ENCODE measurements around the gene SIN3A. TPM values are rescaled to one million over a fixed set of nuclear protein-coding genes. Genes with fewer than 3 reads are reported as not detected.
"Not testable (repeated sequence)": the region's sequence is repeated elsewhere in the genome, so short reads cannot be mapped to it uniquely, and the experiment has no call there.

SIN3A gene
- total RNA-seq, 2 experiments from 2014 or later, result 85.9 to 86.7 TPM

DNA sequence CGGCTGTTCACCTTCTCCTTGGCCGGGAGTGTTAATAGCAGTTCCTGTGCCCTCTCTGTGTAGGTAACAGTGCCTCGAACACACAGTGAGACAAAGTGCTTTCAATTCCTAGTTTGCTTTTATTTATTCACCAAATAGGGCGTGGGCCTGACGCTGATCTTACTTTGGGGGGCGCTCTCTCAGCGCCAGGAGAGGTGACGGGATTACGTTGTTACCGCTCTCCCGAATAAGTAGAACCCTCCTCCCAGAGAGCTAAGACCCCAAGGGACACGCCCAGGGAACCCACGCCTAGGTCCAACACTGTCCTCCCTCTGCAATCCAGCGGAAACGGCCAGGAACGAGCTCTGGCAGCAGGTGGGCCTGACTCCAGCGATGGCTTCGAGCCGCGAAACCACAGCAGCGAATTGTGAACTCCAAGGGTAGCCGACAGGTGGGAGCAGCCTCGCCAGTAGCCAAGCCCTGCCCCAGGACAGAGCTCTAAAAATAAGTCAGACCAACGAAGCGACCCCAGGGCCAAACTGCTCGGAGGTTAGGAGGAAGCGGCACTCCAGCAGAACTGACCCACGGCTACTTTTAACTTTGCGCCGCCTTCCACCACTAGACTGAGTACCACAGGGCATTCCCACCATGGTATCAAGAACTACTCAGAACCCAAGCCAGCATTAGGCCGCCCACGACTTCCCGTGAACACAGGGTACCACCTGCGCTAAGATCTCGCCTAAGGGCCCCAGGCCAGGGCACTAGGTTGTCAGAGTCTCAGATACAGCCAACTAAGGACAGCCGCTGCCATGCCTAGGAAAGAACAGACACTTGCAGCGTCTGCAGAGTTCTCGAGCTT lies 1.6 kb upstream of the SIN3A start:
- POLR2A ChIA-PET, result interaction anchor here (0.7 to 6.3 kb wide), 6 partner anchors 60 to 194 kb away, joined by 3 to 79 read pairs (median 12); partner anchors contain the start of genes IMP3, MAN2C1, PTPN9 and SNUPN
- CTCF ChIA-PET, result interaction anchor here (1.0 to 1.7 kb wide), 4 partner anchors 85 to 187 kb away, joined by 3 to 12 read pairs (median 4); partner anchors contain the start of genes IMP3 and PTPN9

DNA sequence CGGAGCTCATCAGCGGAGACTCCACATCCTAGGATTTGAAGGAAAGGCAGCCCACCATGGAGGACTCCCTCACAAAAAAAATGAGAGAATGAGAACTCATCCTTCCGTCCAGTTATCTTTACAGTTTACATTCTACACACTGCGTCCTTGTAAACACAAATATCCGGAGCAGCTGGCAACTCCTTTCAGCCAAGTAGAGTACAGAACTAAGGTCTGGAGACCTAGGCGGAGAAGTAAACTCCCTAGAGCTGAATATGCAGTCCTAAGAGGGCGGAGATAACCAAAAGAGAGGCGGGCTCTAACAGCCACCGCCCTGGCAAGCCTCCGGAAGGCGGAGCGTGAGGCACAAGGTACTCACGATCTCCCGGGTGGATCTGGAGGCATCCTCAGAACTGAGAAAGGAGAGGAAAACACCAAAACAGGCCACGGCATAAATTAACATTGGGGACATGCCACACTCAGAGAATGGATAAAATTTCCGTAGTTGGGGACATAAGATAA lies 924 bp upstream of the SIN3A start:
- CTCF ChIA-PET, result interaction anchor here (0.6 to 1.7 kb wide), 4 partner anchors 11 to 126 kb away, joined by 3 to 6 read pairs (median 5); partner anchors contain the start of gene PTPN9
- POLR2A ChIA-PET, result interaction anchor here (1.0 to 6.3 kb wide), 7 partner anchors 84 to 991 kb away, joined by 4 to 79 read pairs (median 10); partner anchors contain the start of genes IMP3, MAN2C1, PTPN9 and SNUPN

GRCh38 chr15:75451202-75451673 lies 252 bp downstream of the SIN3A start:
- ChIA-PET POLR2A (interaction anchor here (0.6 to 6.3 kb wide), 10 partner anchors 19 to 1323 kb away, joined by 3 to 79 read pairs (median 4); partner anchors contain the start of genes IMP3, MAN2C1 and SNX33), CTCF (interaction anchor here (0.6 to 1.7 kb wide), 4 partner anchors 83 to 127 kb away, joined by 3 to 6 read pairs (median 4); partner anchors contain the start of gene PTPN9)

GRCh38 chr15:75450307-75451201 lies 936 bp downstream of the SIN3A start:
- ChIA-PET POLR2A (interaction anchor here (0.7 to 6.3 kb wide), 4 partner anchors 46 to 197 kb away, joined by 3 to 79 read pairs (median 39); partner anchors contain the start of genes IMP3, MAN2C1 and SNX33), CTCF (interaction anchor here (0.7 to 2.0 kb wide), 4 partner anchors 58 to 101 kb away, joined by 3 to 7 read pairs (median 4); partner anchors contain the start of gene MAN2C1)

DNA sequence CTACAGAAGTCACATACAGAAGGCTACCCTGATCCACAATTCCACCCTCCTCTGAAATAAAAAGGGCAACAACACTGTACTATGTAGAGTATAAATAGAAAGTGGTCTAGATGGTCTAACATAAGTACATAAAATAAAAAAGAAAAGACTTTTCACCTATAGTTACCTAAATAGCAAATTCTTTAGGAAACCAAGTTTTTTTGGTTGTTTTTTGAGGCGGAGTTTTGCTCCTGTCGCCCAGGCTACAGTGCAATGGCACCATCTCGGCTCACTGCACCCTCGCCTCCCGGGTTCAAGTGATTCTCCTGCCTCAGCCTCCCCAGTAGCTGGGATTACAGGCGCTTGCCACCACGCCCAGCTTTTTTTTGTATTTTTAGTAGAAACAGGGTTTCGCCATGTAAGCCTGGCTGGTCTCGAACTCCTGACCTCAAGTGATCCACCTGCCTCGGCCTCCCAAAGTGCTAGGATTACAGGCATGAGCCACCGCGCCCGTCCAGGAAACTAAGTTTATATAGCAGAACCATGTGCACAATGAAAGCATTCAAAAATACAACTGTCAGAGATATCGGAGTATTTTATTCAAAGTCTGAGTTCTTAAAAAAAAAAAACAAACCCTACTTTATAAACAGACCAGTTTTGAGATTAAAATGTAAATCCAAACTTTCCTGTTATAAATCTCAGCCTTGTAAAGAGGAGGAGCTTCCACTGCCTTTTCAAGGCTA lies 1.7 kb downstream of the SIN3A start:
- ChIA-PET POLR2A (interaction anchor here (0.7 kb wide), 1 partner anchor 45 kb away, joined by 3 read pairs; no protein-coding TSS in a partner anchor), CTCF (interaction anchor here (0.7 to 2.0 kb wide), 2 partner anchors 58 to 81 kb away, joined by 3 to 7 read pairs; partner anchors contain the start of gene MAN2C1)

DNA sequence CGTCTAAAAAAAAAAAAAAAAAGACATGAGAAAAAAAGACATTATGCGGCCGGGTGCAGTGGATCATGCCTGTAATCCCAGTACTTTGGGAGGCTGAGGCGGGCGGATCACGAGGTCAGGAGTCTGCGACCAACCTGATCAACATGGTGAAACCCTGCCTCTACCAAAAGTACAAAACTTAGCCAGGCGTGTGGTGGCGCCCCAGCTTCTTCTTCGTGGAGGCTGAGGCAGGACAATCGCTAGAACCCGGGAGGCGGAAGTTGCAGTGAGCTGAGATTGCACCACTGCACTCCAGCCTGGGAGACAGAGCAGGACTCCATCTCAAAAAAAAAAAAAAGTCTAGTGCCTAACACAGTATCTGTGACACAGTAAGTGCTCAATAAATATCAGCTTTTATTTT lies 3.3 kb downstream of the SIN3A start:
- POLR2A ChIA-PET, result interaction anchor here (0.5 to 0.7 kb wide), 2 partner anchors 175 to 522 kb away, joined by 3 to 5 read pairs; no protein-coding TSS in a partner anchor
- CTCF ChIA-PET, result not testable (repeated sequence)

- CTCF ChIA-PET, result interaction anchor here (1.0 to 1.5 kb wide), 4 partner anchors 10 to 194 kb away, joined by 3 to 5 read pairs (median 4); partner anchors contain the start of genes IMP3 and MAN2C1
- POLR2A ChIA-PET, result interaction anchor here (0.5 to 1.5 kb wide), 5 partner anchors 8 to 905 kb away, joined by 3 to 9 read pairs (median 4); partner anchors contain the start of genes ARID3B and IMP3
Observed at GRCh38 chr15:75446151-75446550, 5.3 kb downstream of the SIN3A start.

DNA sequence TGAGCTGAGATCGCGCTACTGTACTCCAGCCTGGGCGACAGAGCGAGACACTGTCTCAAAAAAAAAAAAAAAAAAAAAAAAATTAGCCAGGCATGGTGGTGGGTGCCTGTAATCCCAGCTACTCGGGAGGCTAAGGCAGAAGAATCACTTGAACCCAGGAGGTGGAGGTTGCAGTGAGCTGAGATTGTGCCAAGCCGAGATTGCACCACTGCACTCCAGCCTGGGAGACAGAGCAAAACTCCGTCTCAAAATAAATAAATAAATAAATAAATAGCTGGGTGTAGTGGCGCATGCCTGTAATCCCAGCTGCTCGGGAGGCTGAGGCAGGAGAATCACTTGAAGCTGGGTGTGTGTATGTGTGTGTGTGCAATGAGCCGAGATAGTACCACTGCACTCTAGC lies 6.2 kb downstream of the SIN3A start:
- CTCF ChIA-PET, result interaction anchor here (0.6 to 1.0 kb wide), 3 partner anchors 15 to 195 kb away, joined by 3 to 5 read pairs (median 3); partner anchors contain the start of gene IMP3

GRCh38 chr15:75443972-75444453 lies 7.5 kb downstream of the SIN3A start:
- POLR2A ChIA-PET, CTCF ChIA-PET: not testable (repeated sequence)

More for the DNA sequence above, 6.2 kb downstream of the SIN3A start:
- POLR2A ChIA-PET, result interaction anchor here (1.3 to 1.5 kb wide), 3 partner anchors 9 to 195 kb away, joined by 4 to 9 read pairs (median 4); partner anchors contain the start of gene IMP3

GRCh38 chr15:75437721-75438120 lies 13.8 kb downstream of the SIN3A start:
- ChIA-PET CTCF (no interaction called here), POLR2A (no interaction called here)

GRCh38 chr15:75436881-75437280 lies 14.6 kb downstream of the SIN3A start:
- ChIA-PET POLR2A (no interaction called here), CTCF (interaction anchor here (0.6 kb wide), 1 partner anchor 182 kb away, joined by 6 read pairs; no protein-coding TSS in a partner anchor)

DNA sequence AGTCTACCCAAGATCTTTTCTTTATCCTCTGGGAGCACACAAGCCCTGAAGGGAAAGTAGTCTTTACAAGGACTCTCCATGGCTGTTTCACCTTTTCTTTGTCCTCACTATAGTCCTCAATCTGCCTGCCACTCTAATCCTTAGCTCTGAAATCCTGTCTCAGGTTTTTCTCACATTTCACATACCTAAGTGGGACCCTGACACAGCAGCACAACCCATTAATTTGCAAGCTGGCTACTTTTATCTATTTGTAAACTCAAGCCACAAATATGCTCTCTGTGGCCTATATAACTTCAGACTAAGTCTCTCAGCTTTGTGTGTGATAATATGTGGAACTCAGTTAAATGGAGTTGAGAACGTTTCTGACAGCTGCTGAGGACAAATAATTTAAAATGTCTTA lies 19.8 kb downstream of the SIN3A start:
- ChIA-PET CTCF (interaction anchor here (2.6 kb wide), 1 partner anchor 64 kb away, joined by 8 read pairs; no protein-coding TSS in a partner anchor), POLR2A (interaction anchor here (0.6 to 0.7 kb wide), 3 partner anchors 15 to 26 kb away, joined by 3 to 7 read pairs (median 7); partner anchors contain the start of gene SIN3A)

DNA sequence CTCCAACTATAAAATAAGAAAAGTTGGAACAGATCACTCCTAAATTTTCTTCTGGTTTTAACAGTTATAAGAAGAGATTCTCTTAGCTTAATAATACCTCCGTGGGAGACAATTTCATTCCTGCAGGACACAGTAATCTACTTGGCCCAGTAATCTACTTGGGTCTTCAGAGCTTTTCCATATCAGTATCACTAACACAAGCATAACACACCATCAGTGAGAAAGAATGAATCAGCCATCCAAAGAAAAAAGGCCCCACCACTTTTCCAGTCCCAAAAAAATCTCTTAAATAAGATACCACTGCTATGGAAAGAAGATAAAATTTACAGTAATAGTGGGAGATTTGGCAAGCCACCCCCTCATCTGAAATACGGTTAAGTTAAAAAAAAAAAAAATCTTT lies 20.2 kb downstream of the SIN3A start:
- CTCF ChIA-PET, result interaction anchor here (2.6 kb wide), 1 partner anchor 64 kb away, joined by 8 read pairs; no protein-coding TSS in a partner anchor

DNA sequence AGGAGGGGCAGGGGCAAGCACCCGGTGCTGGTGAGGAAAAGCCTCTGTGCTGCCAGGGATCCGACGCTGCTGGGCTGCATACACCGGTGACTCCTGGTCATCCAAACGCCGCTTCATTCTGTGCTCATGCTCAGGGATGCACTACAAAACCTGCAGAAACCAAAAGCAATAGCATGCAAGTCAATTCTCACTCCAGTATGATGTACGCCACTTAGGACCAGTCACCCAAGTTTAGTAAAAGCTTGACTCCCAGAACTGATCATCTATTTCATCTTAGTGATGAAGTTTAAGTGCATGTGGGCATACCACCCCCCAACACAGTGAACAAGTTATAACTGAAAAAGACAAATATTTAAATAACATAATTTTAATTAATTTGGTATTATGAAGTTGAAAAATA lies 21.2 kb downstream of the SIN3A start:
- POLR2A ChIA-PET, result no interaction called here
- CTCF ChIA-PET, result interaction anchor here (2.6 kb wide), 1 partner anchor 63 kb away, joined by 8 read pairs; no protein-coding TSS in a partner anchor

More for the DNA sequence above, 20.2 kb downstream of the SIN3A start:
- POLR2A ChIA-PET, result interaction anchor here (0.7 kb wide), 2 partner anchors 15 to 25 kb away, joined by 3 to 7 read pairs; no protein-coding TSS in a partner anchor

DNA sequence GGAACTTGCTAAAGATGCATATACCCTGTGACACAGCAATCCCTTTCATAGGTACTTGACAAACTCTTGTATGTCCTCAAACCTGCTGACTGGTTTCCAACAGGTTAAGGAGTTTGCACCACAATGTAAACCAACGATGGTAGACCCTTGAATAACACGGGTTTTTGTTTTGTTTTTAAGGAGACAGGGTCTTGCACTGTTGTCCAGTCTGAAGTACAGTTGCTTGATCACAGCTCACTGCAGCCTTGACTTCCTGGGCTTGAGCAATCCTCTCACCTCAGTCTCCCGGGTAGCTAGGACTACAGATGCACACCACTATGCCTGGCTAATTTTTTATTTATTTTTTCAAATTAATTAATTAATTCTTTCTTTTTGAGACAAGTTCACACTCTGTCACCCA lies 23.3 kb downstream of the SIN3A start:
- ChIA-PET CTCF (interaction anchor here (1.5 kb wide), 1 partner anchor 60 kb away, joined by 3 read pairs; no protein-coding TSS in a partner anchor), POLR2A (no interaction called here)

- ChIA-PET POLR2A (no interaction called here), CTCF (no interaction called here)
Observed at GRCh38 chr15:75425966-75426500, 25.5 kb downstream of the SIN3A start.

DNA sequence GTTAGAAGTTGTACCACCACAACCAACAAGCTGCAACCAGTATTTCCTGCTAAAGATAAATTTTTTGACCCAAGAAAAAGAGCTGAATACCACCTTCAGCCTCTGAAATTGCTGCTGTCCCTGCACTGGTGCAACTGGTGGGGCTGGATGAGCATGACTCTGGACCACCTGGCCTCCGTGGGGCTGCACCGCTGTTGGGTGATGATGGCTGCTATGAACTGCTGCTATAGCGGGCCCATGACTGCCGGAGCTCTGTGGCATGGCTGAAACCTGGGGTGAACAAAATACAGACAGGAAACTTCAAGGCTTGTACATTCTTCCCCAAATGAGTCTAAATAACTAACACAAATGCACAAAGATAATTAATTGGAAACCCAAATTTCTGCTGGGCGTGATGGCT lies 28.9 kb downstream of the SIN3A start:
- CTCF ChIA-PET, result no interaction called here
- POLR2A ChIA-PET, result no interaction called here
